SK-N-MC (cell line): ENCODE data around the gene DND1.
"Not testable (repeated sequence)": the region's sequence is repeated elsewhere in the genome, so short reads cannot be mapped to it uniquely, and the experiment has no call there.

Experiments used
- EZH2 ChIP-seq: fragments of 200-600 bp; sonication (generic); IDR thresholded peaks from one replicate; pipeline ENCODE4 v1.6.1; 2017; ENCODE audit warnings: antibody characterized with exemption
- FOXP2 ChIP-seq: optimal IDR thresholded peaks from 2 replicates; pipeline ENCODE3; 2011; ENCODE audit warnings: mild to moderate bottlenecking, moderate library complexity; ENCODE audit not compliant: insufficient read depth; ENCODE audit errors: extremely low read length, control extremely low read depth
- POLR2AphosphoS5 ChIP-seq: IDR thresholded peaks from 2 replicates; pipeline ENCODE4 v1.6.1; 2012; ENCODE audit warnings: mild to moderate bottlenecking, low read depth, low read length, borderline replicate concordance

DNA sequence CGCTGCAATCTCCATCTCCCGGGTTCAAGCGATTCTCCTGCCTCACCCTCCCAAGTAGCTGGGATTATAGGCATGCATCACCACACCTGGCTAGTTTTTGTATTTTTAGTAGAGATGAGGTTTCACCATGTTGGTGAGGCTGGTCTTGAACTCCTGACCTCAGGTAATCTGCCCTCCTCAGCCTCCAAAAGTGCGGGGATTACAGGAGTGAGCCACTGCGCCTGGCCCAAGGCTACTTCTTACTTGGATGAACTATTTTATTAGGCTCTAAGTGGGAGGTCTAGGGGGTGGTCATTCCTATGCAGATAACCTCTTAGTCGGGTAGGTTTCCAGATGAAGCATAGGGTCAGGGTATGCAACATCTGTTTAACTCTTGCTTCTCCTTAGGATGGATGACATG lies 13.0 kb downstream of the DND1 start:
- TF ChIP-seq EZH2, POLR2AphosphoS5, FOXP2: not testable (repeated sequence)
